Esophagus muscularis mucosa (tissue), 3 donors: Measurements from ENCODE around the gene GHR.

Source experiments
- POLR2A ChIP-seq: fragments of 450-650 bp; IDR thresholded peaks from one replicate; pipeline ENCODE4 v1.6.1; 2017; ENCODE audit warnings: antibody characterized with exemption, moderate library complexity, mild to moderate bottlenecking, low read depth
- TF ChIP-seq, protein P1 (sequence below), 3 experiments: fragments of 200-600 bp in 2 of 3; fragments of 450-650 bp in 1 of 3; sonication (generic) in 2 of 3; IDR thresholded peaks; one replicate each; pipeline ENCODE4 v1.5.1; 2017 to 2019; ENCODE audit warnings: antibody characterized with exemption in 3 of 3, mild to moderate bottlenecking in 2 of 3, moderate library complexity in 1 of 3

DNA sequence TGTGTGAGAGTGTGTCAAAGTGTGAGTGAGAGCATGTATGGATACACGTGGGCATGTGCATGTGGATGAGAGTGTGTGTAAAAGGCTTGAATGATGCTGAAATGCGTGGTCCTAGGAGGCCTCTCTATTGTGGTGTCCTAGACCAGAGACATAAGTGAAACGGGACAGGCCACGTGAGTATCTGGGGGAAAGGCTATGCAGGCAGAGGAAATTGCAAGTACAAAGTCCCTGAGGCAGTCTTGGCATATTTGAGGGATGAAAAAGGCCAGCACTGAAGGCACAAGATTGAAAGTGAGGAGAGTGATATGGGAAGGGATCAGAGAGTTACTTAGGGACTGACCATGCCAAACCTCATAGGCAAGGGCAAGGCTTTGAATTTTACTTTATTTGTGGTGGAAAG is 266.2 kb downstream of the GHR start:
- TF ChIP-seq, protein P1, sequence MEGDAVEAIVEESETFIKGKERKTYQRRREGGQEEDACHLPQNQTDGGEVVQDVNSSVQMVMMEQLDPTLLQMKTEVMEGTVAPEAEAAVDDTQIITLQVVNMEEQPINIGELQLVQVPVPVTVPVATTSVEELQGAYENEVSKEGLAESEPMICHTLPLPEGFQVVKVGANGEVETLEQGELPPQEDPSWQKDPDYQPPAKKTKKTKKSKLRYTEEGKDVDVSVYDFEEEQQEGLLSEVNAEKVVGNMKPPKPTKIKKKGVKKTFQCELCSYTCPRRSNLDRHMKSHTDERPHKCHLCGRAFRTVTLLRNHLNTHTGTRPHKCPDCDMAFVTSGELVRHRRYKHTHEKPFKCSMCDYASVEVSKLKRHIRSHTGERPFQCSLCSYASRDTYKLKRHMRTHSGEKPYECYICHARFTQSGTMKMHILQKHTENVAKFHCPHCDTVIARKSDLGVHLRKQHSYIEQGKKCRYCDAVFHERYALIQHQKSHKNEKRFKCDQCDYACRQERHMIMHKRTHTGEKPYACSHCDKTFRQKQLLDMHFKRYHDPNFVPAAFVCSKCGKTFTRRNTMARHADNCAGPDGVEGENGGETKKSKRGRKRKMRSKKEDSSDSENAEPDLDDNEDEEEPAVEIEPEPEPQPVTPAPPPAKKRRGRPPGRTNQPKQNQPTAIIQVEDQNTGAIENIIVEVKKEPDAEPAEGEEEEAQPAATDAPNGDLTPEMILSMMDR (IDR thresholded peaks at IDR 0.05): no peak
- no peak for TF ChIP-seq POLR2A
